ENCODE measurements around the gene COL21A1. TPM values are rescaled to one million over a fixed set of nuclear protein-coding genes. Genes with fewer than 3 reads are reported as not detected.

Gene COL21A1
- total RNA-seq, 1 donor: under 0.01 TPM

- no peak for TF ChIP-seq CTCF (IDR thresholded peaks at IDR 0.05; ENCODE audit: insufficient read depth, low read depth, low read length)
- H3K4me3 ChIP-seq (ENCODE audit: low read depth, low read length): no peak overlapping the region
- DNase-seq (ENCODE audit: low read depth): no peak
These were observed 74.2 kb downstream of the COL21A1 start for GRCh38 chr6:56173228-56173627.

GRCh38 chr6:56172144-56172543 is 75.2 kb downstream of the COL21A1 start:
- DNase-seq (ENCODE audit: low read depth): no peak
- no peak overlapping the region for H3K4me3 ChIP-seq (ENCODE audit: low read depth, low read length)
- no peak for TF ChIP-seq CTCF (IDR thresholded peaks at IDR 0.05; ENCODE audit: insufficient read depth, low read depth, low read length)

- DNase-seq (ENCODE audit: low read depth): no peak
- H3K4me3 ChIP-seq (ENCODE audit: low read depth, low read length): no peak overlapping the region
- TF ChIP-seq CTCF (IDR thresholded peaks at IDR 0.05; ENCODE audit: insufficient read depth, low read depth, low read length): no peak
These were observed 78.0 kb downstream of the COL21A1 start for GRCh38 chr6:56169366-56169765.

GRCh38 chr6:56168596-56168995 is 78.8 kb downstream of the COL21A1 start:
- DNase-seq (ENCODE audit: low read depth): no peak
- TF ChIP-seq CTCF (IDR thresholded peaks at IDR 0.05; ENCODE audit: insufficient read depth, low read depth, low read length): no peak
- H3K4me3 ChIP-seq (ENCODE audit: low read depth, low read length): no peak overlapping the region

GRCh38 chr6:56162081-56162480 is 85.3 kb downstream of the COL21A1 start:
- TF ChIP-seq CTCF (IDR thresholded peaks at IDR 0.05; ENCODE audit: insufficient read depth, low read depth, low read length): no peak
- DNase-seq (ENCODE audit: low read depth): no peak
- H3K4me3 ChIP-seq (ENCODE audit: low read depth, low read length): no peak overlapping the region

GRCh38 chr6:56160489-56160888 is 86.9 kb downstream of the COL21A1 start:
- H3K4me3 ChIP-seq (ENCODE audit: low read depth, low read length): no peak overlapping the region
- no peak for TF ChIP-seq CTCF (IDR thresholded peaks at IDR 0.05; ENCODE audit: insufficient read depth, low read depth, low read length)
- no peak for DNase-seq (ENCODE audit: low read depth)

GRCh38 chr6:56158571-56158970 is 88.8 kb downstream of the COL21A1 start:
- no peak for DNase-seq (ENCODE audit: low read depth)
- H3K4me3 ChIP-seq (ENCODE audit: low read depth, low read length): no peak overlapping the region
- TF ChIP-seq CTCF (IDR thresholded peaks at IDR 0.05; ENCODE audit: insufficient read depth, low read depth, low read length): no peak
